Measurements from ENCODE around the gene PLCD1.
"Not testable (repeated sequence)": the region's sequence is repeated elsewhere in the genome, so short reads cannot be mapped to it uniquely, and the experiment has no call there.

Gene PLCD1

GRCh38 chr3:37984051-37984450, 45.4 kb downstream of the PLCD1 start:
- no peak for DNase-seq

DNA sequence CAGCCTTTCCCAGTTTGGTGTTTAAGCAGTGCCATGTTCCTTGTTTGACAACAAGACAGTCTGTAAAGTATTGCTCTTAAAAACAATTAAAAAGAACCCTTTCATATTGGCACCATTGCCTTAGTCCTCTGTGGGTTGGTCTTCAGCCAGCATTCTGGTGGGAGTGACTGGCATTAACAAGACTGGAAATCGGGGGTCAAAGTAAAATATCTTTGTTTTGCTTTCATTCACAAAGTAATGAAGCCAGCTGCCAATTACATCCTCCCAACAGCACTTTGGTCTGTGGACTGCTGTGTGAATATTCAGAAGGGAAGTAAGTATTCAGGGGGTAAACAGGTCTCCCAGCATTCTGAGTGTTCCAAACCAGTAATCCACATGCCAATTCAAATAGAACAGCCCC, 47.1 kb downstream of the PLCD1 start:
- DNase-seq = no peak

DNA sequence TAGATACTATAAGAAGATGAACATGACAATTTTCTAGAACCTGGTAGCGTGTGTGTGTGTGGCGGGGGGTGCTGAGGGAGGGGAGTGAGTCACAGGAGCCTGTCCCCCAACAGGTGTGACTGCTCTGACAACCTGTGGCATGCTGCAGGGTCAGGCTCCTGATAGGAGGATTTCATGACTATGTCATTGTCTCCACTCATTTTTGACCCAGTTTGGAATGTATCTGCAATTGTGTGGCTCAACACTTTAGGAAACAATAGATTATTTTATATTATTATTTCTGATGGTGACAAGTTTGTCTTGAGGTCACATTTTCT, 48.1 kb downstream of the PLCD1 start:
- DNase-seq = no peak

GRCh38 chr3:37980462-37981347, 48.7 kb downstream of the PLCD1 start:
- no peak for DNase-seq

GRCh38 chr3:37979541-37980461, 49.6 kb downstream of the PLCD1 start:
- no peak for DNase-seq

DNA sequence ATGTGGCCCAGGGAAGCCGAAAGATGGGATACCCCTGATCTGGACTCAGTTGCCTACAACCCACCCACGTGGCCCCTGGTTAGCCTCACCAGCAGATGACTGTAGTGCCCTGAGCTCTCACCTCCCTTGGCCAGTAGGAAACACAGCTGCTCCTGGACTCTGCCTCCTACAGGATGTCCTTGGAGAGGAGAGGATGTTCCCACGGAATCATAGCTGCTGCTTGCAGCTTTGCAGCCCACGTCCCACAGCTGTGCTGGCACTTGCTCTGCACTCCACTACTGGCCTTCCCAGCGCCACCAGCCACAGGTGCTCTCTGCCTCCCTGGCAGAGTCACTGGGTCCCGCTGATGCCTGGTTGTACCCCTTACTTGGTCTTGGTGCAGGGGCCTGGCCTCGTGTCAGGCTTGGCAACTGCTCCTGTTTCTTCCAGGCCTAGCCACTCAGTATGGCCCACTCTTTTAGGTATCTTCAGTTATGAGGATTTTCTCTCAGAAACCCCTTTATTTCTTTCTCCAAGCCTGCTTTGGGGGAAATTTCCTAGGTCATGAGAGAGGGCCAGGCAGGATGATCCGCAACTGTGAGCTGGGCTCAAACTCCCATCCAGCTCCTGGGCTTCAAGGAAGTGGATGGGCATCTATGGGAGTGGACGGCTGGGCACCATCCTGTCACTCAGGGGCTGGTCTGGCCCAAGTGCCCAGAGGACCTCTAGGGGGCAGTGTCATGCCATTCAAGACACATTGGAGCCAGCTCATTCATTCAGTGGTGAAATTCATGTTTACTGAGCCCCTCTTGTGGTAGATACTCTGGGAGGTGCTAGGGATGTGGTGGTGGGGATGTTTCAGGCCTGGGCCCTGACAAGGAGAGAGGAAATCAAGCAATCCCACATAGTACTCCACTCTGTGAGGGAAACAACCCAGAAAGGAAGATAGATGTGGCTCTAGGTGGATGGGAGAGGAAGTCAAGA, 55.0 kb downstream of the PLCD1 start:
- peak; percentile 14 for DNase-seq

DNA sequence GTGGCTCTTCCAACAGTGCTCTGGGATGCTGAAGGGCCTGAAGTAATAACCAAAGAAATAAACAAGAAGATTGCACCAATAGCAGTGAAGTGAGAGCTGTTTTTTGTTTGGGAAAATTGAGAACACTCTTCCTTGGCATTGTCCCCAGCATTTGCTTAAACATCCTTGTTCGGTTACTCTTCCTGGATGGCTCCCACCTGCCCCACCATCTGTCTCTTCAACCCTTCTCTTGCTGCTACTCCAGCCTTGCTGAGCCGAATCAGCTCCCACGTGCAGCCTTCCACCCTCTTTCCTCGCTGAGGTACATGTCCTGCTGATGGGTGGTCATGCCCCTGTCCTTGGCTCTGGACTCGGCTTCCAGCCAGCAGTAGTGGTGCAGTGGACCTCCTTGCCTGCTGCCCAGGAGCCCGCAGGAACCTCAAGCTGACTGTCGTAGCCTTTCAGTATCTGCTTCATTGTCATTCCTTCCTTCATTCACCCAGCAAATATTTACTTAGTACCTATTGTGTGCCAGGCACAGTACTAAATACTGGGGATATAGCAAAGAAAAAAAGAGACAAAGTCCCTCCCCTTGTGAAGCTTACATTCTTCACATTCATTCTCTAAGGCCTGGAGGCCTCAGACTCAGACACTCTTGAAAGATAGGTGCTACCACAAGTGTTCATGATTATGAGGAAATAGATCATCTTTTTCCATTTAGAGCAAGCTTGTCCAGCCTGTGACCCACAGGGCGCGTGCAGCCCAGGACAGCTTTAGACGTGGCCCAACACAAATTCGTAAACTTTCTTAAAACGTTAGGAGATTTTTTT, 56.0 kb downstream of the PLCD1 start:
- DNase-seq = no peak

GRCh38 chr3:37972056-37972455, 57.4 kb downstream of the PLCD1 start:
- DNase-seq = not testable (repeated sequence)

DNA sequence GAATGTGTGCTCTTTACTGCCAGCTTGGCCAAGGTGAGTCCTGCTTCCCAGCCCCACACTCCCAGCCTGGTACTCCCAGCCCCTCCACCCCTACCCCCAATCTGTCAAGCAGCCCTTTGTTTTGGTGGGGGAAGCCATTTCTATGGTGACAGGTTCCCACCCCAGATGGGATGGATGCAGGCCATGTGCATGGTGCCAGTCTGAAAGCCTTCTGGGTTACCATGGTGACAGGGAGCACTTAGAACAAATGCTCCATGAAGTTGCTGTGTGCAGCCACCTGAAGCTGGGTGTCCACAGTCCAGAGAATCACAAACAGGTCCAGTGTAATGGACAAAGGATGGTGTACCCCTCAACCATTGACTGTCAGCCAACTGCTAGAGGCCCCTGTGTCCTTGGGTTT, 58.0 kb downstream of the PLCD1 start:
- DNase-seq = no peak

- no peak for DNase-seq
These were observed 58.6 kb downstream of the PLCD1 start for GRCh38 chr3:37970802-37971201.

DNA sequence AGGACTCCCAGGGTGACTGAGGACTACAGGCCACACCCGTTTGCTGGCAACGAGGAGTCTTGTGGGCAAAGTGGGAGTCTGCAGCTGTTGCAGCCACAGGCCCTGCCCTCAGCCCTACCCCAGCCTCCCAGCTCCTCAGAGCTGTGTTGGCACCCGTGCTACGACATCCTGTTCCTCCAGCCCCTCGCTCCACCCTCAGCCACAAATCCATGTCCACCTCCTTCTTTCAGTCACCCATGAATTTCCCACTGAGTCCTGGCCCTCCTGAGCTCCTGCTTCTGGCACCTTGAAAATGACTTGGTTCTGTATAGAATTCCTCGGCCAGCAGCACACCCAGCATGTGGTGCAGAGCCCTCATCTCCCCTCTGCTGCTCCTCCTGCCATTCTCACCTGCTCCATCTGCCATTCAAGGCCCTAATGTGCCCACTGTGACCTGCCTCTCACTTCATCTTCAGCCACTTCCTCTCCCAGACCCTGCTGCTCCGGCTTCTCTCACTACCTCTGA, 59.8 kb downstream of the PLCD1 start:
- DNase-seq = no peak

GRCh38 chr3:37968813-37969595, 60.4 kb downstream of the PLCD1 start:
- no peak for DNase-seq

- no peak for DNase-seq
These were observed 61.2 kb downstream of the PLCD1 start for GRCh38 chr3:37968199-37968598.

DNA sequence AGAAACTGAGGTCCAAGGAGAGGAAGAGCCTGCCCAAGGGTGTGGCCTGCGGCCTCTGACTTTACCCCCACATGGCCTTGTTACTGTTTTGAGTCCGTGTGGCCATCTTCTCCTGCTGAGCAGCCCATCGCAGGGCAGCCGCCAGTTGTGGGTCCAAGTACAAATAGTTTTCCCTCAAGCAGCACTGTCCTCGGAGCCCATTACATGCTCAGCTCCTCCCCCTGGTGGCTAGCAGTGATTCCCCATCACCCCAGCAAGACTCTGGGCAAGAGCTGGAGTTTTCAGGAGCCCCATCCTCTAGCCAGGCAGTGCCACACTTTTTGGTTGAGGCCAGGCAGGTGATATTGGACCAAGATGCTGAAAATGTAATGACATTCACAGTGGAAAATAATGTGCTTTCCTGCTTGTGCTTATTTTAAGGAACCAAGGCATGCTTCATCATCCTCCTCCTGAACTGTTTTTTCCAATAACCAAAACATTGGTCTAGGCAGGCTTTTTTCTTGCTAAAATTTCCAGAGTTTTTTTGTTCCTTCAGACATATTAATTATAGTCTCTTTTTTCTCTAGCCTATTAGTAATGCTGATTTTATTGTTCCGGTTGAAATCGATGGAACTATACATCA, 62.1 kb downstream of the PLCD1 start:
- peak; percentile 24 for DNase-seq

DNA sequence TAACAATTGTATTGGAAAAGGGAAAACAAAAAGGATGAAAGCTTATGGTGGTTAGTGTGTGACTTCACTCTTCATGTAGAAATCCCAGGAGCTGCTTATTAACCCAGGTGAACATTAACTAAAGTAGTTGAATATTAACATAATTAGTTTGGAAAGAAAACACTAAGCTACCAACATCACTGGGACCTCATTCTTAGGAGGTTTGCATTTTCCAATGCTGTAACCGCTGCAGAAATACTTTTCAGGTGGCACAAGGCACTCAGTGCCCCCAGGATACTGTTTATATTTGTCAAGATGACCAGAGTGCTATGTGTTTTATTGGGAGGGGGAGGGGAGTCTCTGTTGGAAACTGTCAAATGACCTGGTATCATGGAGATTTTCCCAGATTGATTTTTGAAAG, 64.7 kb downstream of the PLCD1 start:
- no peak for DNase-seq

DNA sequence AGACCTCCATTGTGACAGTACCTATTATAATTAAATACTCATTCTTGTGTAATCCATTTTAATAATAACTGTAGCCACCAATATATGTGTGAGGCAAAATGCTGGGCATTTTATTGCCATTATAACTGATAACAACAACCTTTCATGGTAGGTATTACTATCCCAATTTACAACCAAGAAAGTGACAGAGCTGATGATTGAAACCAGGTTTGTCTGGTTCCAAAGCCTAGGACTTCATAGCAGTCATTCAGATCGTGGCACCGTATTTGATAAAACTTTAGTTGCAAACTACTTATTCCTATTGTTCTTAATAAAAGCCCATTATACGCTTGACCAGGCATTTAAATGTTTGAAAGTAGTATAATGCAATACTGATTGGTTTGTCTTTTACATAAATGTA, 65.3 kb downstream of the PLCD1 start:
- DNase-seq = no peak

DNA sequence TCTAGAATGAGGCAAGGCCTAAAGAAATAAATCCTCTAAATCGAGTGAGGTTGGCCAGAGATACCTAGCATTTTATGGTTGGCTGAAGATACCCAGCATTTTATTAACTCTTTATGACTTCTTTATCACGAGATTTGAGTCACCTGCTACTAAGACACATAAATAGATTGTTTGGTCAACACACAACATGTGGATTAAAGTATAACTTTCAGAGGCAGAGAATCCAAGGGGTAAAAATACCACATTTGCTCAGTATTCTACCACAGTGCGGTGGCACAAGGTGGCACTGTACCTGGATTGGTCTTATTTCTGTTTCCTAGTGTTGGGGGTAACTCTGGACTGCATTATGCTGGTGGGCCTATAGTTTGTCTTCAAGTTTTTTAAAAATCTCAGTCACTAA, 65.8 kb downstream of the PLCD1 start:
- no peak for DNase-seq

DNA sequence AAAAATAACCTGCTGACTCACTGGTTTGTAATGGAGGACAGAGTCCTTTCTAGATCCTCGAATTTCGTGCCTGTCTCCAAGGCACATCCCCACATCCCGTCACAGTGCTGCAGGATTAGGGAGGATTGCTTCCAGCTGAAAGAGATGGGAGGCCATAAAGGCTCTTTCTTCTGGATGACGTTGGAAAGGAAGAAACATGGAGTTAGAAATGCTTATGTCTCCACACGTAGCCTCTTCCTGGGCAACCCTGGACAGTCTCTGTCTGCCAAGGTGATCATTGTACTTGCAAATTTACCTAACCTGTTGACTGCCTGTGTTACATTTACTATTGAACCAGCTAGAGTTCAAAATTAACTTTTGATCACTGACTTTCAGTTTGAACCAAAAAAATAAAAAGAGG, 66.4 kb downstream of the PLCD1 start:
- DNase-seq = no peak

- DNase-seq = no peak
These were observed 67.6 kb downstream of the PLCD1 start for GRCh38 chr3:37961622-37962431.

DNA sequence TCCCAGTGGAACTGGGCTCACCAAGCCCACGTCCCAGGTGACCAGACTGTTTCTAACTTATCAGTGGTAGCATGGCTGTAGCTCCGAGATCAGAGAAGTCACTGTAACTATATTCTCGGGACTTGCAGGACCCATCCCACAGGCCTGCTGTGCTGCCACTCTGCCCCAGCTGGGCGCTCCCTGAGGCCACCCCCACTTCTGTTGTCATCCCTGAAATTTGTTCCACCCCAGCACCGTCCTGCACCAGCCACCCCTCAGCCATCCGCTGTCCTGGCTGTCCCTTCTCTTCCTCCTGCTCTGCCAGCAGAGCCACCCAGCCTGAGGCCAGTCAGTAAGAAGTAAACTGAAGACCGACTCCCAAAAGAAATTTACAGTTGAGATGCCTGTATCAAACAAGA, 71.9 kb downstream of the PLCD1 start:
- DNase-seq = no peak

All from NCI-H226 (cell line).